ENCODE results near the gene NLRC5. TPM values are rescaled to one million over a fixed set of nuclear protein-coding genes. Genes with fewer than 3 reads are reported as not detected.

NLRC5 gene
- total RNA-seq, 4 donors from 2014 or later = 14.9 to 77.0 (median 23.9) TPM

DNA sequence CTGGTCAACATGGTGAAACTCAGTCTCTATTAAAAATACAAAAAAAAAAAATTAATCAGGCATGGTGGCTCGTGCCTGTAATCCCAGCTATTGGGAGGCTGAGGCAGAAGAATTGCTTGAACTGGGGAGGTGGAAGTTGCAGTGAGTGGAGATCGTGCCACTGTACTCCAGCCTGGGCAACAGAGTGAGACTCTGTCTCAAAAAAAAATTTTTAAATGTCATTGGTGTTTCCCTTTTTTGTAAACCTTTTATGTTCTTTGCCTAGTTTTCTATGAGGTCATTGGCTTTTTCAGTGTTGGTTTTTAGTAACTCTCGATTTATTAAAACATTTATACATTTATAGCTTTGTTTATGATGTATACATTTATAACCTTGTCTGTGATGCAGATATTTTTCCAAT, 18.2 kb downstream of the NLRC5 start:
- intact Hi-C loops (cut with DNase I; ENCODE audit: low total_unique reads) = no loop called here
- Histone ChIP-seq H3K4me1 (no peaks in the 10 kb centered on the region), H3K27me3 (no peaks in the 10 kb centered on the region), H3K9me3 (no peaks in the 10 kb centered on the region), H3K4me3 (no peak overlapping the region), H3K27ac (no peak overlapping the region), H3K36me3 (no peaks in the 10 kb centered on the region)
- TF ChIP-seq POLR2A (IDR thresholded peaks at IDR 0.05) (no peak), CTCF (IDR thresholded peaks at IDR 0.05) (no peak)
- DNase-seq = no peak

GRCh38 chr16:57008440-57008839, 19.1 kb downstream of the NLRC5 start:
- Histone ChIP-seq H3K27me3 (no peaks in the 10 kb centered on the region), H3K36me3 (no peaks in the 10 kb centered on the region), H3K9me3 (no peaks in the 10 kb centered on the region), H3K27ac (no peak overlapping the region), H3K4me1 (no peaks in the 10 kb centered on the region), H3K4me3 (no peak overlapping the region)
- no peak for DNase-seq
- TF ChIP-seq POLR2A (IDR thresholded peaks at IDR 0.05) = no peak
- intact Hi-C loops (cut with DNase I; ENCODE audit: low total_unique reads) = no loop called here

DNA sequence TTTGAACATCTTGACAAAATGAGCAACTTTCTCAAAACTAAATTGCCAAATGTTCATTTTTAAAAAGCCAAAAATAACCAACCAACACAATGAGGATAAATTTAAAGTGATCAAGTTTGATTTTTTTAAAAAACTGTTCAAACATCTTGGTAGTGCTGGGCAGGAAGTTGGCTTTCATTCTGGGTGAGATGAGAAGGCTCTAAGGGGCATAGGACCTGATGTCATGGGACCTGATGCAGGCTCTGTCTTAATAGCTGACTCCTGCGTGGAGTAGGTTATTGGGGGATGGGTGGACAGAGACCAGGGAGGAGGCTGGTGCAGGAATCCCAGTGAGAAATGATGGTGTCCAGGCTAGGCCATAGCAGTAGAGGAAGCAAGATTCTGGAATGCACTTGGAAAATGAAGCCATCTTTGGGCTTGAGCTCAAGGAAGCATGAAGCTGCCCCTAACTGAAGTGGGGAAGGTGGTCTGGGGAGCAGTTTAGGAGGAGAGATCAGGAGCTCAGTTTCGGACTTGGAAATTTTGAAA, 20.4 kb downstream of the NLRC5 start:
- Histone ChIP-seq H3K36me3 (no peaks in the 10 kb centered on the region), H3K4me1 (no peaks in the 10 kb centered on the region), H3K27ac (no peak overlapping the region), H3K9me3 (no peaks in the 10 kb centered on the region), H3K27me3 (no peaks in the 10 kb centered on the region), H3K4me3 (no peak overlapping the region)
- DNase-seq = no peak
- no peak for TF ChIP-seq CTCF (IDR thresholded peaks at IDR 0.05)
- intact Hi-C loops (cut with DNase I; ENCODE audit: low total_unique reads) = no loop called here

GRCh38 chr16:57012353-57012752, 23.0 kb downstream of the NLRC5 start:
- TF ChIP-seq POLR2A (IDR thresholded peaks at IDR 0.05) (no peak), CTCF (IDR thresholded peaks at IDR 0.05) (no peak)
- no peak for DNase-seq
- no peak overlapping the region for H3K4me3 ChIP-seq
- no peaks in the 10 kb centered on the region for H3K36me3 ChIP-seq
- no peaks in the 10 kb centered on the region for H3K27me3 ChIP-seq
- no peak overlapping the region for H3K27ac ChIP-seq
- no peaks in the 10 kb centered on the region for H3K9me3 ChIP-seq
- no peaks in the 10 kb centered on the region for H3K4me1 ChIP-seq
- intact Hi-C loops (cut with DNase I; ENCODE audit: low total_unique reads) = no loop called here

GRCh38 chr16:57013229-57013628, 23.9 kb downstream of the NLRC5 start:
- H3K4me1 ChIP-seq = no peaks in the 10 kb centered on the region
- intact Hi-C loops (cut with DNase I; ENCODE audit: low total_unique reads) = no loop called here
- H3K9me3 ChIP-seq = no peaks in the 10 kb centered on the region
- no peak for DNase-seq
- TF ChIP-seq CTCF (IDR thresholded peaks at IDR 0.05) = no peak
- TF ChIP-seq POLR2A (IDR thresholded peaks at IDR 0.05) = no peak
- H3K27me3 ChIP-seq = no peaks in the 10 kb centered on the region
- H3K36me3 ChIP-seq = no peaks in the 10 kb centered on the region
- H3K4me3 ChIP-seq = no peak overlapping the region
- H3K27ac ChIP-seq = no peak overlapping the region

- Histone ChIP-seq H3K4me3 (no peak overlapping the region), H3K9me3 (no peaks in the 10 kb centered on the region), H3K27me3 (no peaks in the 10 kb centered on the region), H3K36me3 (no peaks in the 10 kb centered on the region), H3K4me1 (no peaks in the 10 kb centered on the region), H3K27ac (peak overlapping the region; percentile 24 to 52)
- no peak for DNase-seq
- TF ChIP-seq POLR2A (IDR thresholded peaks at IDR 0.05) = no peak
- no peak for TF ChIP-seq CTCF (IDR thresholded peaks at IDR 0.05)
- intact Hi-C loops (cut with DNase I; ENCODE audit: low total_unique reads) = no loop called here
Measured at GRCh38 chr16:57013902-57014301, 24.5 kb downstream of the NLRC5 start.
